Osteocyte (in vitro differentiated cells): ENCODE data around the gene ATXN2. TPM values are rescaled to one million over a fixed set of nuclear protein-coding genes. Genes with fewer than 3 reads are reported as not detected.
"Not testable (repeated sequence)": the region's sequence is repeated elsewhere in the genome, so short reads cannot be mapped to it uniquely, and the experiment has no call there.

Experiments
- DNase-seq: peaks from one replicate; pipeline ENCODE4 v3.0.0; 2021; ENCODE audit warnings: mixed read lengths; ENCODE audit not compliant: unreplicated experiment; ENCODE audit errors: extremely low spot score
- H3K27ac Mint-ChIP-seq: one replicate; pipeline ENCODE4 v1.8.0; 2021; ENCODE audit warnings: mild to moderate bottlenecking, mixed read lengths; ENCODE audit not compliant: unreplicated experiment
- H3K27me3 Mint-ChIP-seq: one replicate; pipeline ENCODE4 v1.8.0; 2021; ENCODE audit warnings: mixed read lengths; ENCODE audit not compliant: unreplicated experiment
- H3K36me3 Mint-ChIP-seq: one replicate; pipeline ENCODE4 v1.8.0; 2021; ENCODE audit warnings: mixed read lengths; ENCODE audit not compliant: unreplicated experiment
- H3K4me1 Mint-ChIP-seq: one replicate; pipeline ENCODE4 v1.8.0; 2021; ENCODE audit warnings: mixed read lengths; ENCODE audit not compliant: unreplicated experiment
- H3K4me3 Mint-ChIP-seq: one replicate; pipeline ENCODE4 v1.8.0; 2021; ENCODE audit warnings: mild to moderate bottlenecking, moderate library complexity, mixed read lengths; ENCODE audit not compliant: unreplicated experiment
- H3K9me3 Mint-ChIP-seq: one replicate; pipeline ENCODE4 v1.8.0; 2021; ENCODE audit warnings: mixed read lengths; ENCODE audit not compliant: unreplicated experiment
- CTCF ChIP-seq: fragments of 200-600 bp; sonication (generic); IDR thresholded peaks from 2 replicates; pipeline ENCODE4 v1.5.0; 2021; ENCODE audit warnings: antibody characterized with exemption, mild to moderate bottlenecking, moderate library complexity
- total RNA-seq: library from RNA; stranded (reverse); gene quantifications from 2 replicates; pipeline ENCODE4 v1.2.1, GENCODE V29; 2021

The ATXN2 gene
- total RNA-seq, 1 donor from 2014 or later = 78.9 TPM

GRCh38 chr12:111506260-111506659 lies 92.9 kb downstream of the ATXN2 start:
- H3K4me3 Mint-ChIP-seq = no peak overlapping the region
- no peak for TF ChIP-seq CTCF
- H3K36me3 Mint-ChIP-seq = peaks cover 42% of the 10 kb centered on the region
- H3K9me3 Mint-ChIP-seq = no peaks in the 10 kb centered on the region
- H3K4me1 Mint-ChIP-seq = peaks cover 7% of the 10 kb centered on the region
- no peaks in the 10 kb centered on the region for H3K27me3 Mint-ChIP-seq
- DNase-seq = no peak
- no peak overlapping the region for H3K27ac Mint-ChIP-seq

- H3K27ac Mint-ChIP-seq = no peak overlapping the region
- no peak for DNase-seq
- H3K4me1 Mint-ChIP-seq = peaks cover 1% of the 10 kb centered on the region
- TF ChIP-seq CTCF = no peak
- H3K4me3 Mint-ChIP-seq = no peak overlapping the region
- no peaks in the 10 kb centered on the region for H3K9me3 Mint-ChIP-seq
- no peaks in the 10 kb centered on the region for H3K27me3 Mint-ChIP-seq
- H3K36me3 Mint-ChIP-seq = peaks cover 40% of the 10 kb centered on the region
Measured at GRCh38 chr12:111505601-111506036, 93.5 kb downstream of the ATXN2 start.

GRCh38 chr12:111503116-111503515 lies 96.0 kb downstream of the ATXN2 start:
- Mint-ChIP-seq H3K27ac (no peak overlapping the region), H3K36me3 (peaks cover 48% of the 10 kb centered on the region)

GRCh38 chr12:111494676-111495075 lies 104.4 kb downstream of the ATXN2 start:
- no peak for TF ChIP-seq CTCF
- Mint-ChIP-seq H3K4me1 (peaks cover 14% of the 10 kb centered on the region), H3K9me3 (peaks cover 6% of the 10 kb centered on the region), H3K36me3 (peaks cover 53% of the 10 kb centered on the region), H3K4me3 (no peak overlapping the region), H3K27me3 (no peaks in the 10 kb centered on the region), H3K27ac (no peak overlapping the region)
- DNase-seq = no peak

More at GRCh38 chr12:111503116-111503515, 96.0 kb downstream of the ATXN2 start:
- H3K27me3 Mint-ChIP-seq = no peaks in the 10 kb centered on the region
- TF ChIP-seq CTCF = no peak
- H3K9me3 Mint-ChIP-seq = no peaks in the 10 kb centered on the region
- no peak overlapping the region for H3K4me3 Mint-ChIP-seq
- no peak for DNase-seq
- no peaks in the 10 kb centered on the region for H3K4me1 Mint-ChIP-seq

- H3K9me3 Mint-ChIP-seq, H3K4me3 Mint-ChIP-seq, H3K27me3 Mint-ChIP-seq, DNase-seq: not testable (repeated sequence)
- Mint-ChIP-seq H3K4me1 (peaks cover 22% of the 10 kb centered on the region), H3K27ac (peak overlapping the region; percentile 62), H3K36me3 (peaks cover 52% of the 10 kb centered on the region)
Measured at GRCh38 chr12:111492979-111493378, 106.1 kb downstream of the ATXN2 start.

GRCh38 chr12:111488798-111489197 lies 110.3 kb downstream of the ATXN2 start:
- TF ChIP-seq CTCF = no peak
- H3K36me3 Mint-ChIP-seq = peaks cover 48% of the 10 kb centered on the region
- no peak for DNase-seq
- no peaks in the 10 kb centered on the region for H3K9me3 Mint-ChIP-seq
- no peaks in the 10 kb centered on the region for H3K27me3 Mint-ChIP-seq
- H3K27ac Mint-ChIP-seq = peak overlapping the region; percentile 59
- H3K4me1 Mint-ChIP-seq = peaks cover 23% of the 10 kb centered on the region
- no peak overlapping the region for H3K4me3 Mint-ChIP-seq
